Measurements from ENCODE around the gene SPRYD3.

The SPRYD3 gene

DNA sequence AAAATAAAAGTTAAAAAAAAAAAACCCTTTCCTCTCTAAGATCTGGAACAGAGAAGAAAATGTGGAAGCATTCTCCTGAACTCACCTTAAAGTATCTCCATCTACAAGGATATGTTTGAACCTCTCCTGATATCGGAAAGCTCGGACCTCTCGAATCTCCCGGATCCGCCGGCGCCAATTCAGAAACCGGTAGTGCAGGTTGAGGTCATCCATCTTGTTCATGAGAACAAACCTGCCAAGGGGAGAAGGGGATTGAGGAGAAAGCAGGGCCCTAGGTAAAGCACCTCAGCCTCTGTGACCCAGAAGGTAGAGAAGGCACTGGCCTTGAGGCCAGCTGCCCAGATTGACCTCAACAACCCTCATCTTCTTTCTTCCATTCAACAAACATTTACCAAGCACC is 2.2 kb downstream of the SPRYD3 start:
- FAIRE-seq = no peak

- FAIRE-seq = no peak
Measured at GRCh38 chr12:53076461-53076860, 2.7 kb downstream of the SPRYD3 start.

GRCh38 chr12:53074999-53075370 is 4.2 kb downstream of the SPRYD3 start:
- FAIRE-seq = no peak

- FAIRE-seq = no peak
Measured at GRCh38 chr12:53074283-53074998, 4.7 kb downstream of the SPRYD3 start.

DNA sequence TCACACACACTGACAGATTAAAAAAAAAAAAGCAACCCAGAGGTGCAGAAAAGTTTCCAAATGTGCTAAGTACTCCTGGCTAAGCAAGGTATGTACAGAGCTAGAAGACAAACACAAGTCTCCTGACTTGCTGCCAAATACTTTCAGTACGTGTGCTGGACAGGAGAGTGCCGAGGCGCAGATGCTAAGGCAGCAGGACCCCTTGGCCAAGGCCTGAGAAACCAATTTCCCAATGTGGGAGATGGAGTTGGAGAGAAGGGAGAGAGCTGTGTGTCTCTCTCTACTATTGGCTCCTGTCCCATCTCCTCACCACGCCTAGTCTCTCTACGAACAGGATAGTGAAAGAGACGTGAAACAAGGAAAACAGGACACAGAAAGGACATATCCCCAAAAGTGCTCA is 5.3 kb downstream of the SPRYD3 start:
- FAIRE-seq = no peak

DNA sequence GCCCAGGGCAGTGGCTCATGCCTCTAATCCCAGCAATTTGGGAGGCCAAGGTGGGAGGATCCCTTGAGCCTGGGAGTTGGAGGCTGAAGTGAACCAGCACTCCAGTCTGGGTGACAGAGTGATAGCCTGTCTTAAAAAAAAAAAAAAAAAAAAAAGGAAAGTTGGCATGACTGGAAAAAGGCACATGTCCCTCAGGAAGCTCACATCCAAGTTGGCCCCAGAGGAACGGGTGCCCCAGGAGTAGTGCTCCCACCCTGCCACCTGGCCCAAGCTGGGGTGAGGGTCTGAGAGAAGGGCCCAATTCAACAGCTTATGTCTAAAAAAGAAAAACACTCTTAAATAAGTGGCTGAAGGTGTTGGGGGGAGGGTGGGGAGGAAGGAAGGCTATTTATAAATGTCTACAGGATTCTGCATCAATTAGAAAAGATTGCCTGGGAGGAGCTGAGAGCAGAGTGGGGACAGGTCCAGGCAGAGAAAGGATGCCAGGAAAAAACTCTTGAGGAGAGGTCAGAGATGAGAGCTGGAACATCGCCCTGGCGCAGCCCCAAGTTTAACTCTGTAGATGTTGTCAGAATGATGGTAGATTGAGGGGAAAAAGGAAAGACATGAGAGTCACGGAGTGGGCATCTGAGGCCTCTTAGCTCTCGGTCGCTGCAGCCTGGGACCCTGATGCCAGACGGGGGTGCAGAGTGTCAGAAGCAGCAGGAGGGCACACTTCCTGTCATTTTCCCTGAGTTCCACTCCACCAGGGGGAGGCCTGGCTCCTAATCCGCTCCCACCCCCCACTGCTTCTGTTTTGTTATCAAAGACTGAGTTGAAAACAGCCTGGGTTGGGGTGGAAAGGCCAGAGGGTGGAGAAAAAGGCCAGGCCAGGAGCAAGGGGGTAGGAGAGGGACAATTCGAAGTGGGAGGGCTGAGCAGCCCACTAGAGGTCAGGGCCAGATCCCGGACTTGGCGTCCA is 7.3 kb downstream of the SPRYD3 start:
- no peak for FAIRE-seq

GRCh38 chr12:53070877-53071492 is 8.2 kb downstream of the SPRYD3 start:
- no peak for FAIRE-seq

DNA sequence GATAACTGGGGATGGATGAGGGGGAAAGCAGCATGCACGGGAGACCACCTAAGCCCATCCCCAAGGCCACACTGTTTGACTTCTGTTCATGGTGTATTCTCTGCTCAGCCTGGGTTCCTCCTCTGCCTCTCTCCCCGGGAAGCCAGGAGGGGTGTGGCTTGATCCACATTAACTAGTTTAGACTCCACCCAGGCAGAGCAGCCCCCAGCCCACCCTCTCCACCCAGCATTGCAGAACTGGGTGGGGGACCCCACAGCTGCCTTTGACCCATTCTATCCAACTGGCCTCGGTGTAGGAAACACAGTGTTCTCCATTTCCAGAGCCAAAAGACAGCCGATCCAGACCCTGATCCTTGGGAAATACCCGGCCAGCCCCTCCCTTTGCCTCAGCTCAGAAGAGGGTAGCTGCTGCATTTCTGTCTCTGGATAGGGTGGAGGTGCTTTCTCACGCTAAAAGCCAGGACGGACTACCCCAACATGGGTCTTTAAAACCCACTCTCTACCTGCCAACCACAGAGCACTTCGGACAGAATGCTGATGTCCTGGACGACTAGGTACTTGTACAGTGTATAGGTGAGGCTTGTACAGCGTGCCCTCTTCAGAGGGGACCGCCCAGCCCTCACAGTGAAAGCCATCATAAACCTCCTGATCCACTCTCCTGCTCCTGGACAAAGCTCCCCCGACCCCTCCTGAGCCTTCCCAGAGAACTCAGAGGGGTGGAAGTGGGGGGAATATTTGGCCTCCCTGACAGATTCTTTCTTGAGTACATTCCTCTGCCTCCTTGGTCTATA is 9.4 kb downstream of the SPRYD3 start:
- no peak for FAIRE-seq

GRCh38 chr12:53068811-53069585 is 10.2 kb downstream of the SPRYD3 start:
- no peak for FAIRE-seq

DNA sequence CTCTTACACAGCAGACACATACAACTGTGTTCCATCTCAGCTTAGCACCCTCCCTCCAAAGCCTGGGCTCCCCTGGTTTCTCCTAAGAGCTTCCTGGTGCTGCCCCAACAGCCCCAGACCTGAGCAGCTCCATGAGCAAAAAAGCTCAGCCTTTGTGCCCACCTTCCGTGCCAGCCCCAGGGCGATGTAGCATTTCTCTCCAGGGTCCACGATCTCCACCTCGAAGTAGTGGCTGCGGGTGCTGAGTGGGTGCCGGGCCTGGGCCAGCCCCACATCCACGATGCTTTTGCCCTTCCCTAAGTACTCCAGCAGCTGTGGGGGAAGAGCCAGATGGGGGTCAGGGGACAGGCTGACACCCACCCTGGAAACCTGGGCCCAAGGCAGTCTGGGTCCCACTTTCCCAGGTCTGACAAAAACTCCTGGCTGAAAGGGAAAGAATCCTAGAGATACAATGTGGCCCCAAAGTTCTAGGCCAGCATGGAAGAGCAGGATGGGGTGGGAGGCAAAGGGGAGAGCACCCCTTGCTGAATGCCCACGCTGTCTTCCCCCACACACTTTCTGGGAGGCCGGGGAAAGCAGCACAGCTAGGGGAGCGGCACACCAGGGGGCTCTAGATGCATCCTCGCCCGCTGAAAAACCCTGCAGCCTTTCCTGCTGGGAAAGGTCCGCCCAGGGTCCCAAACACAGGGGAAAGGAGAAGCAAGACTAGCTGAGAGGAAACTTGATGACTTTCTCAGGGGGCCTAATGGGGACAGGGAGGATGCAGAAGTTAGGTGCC is 11.0 kb downstream of the SPRYD3 start:
- FAIRE-seq = no peak

- FAIRE-seq = no peak
Measured at GRCh38 chr12:53067074-53067992, 11.9 kb downstream of the SPRYD3 start.

GRCh38 chr12:53065975-53066931 is 12.9 kb downstream of the SPRYD3 start:
- peak; percentile 79 for FAIRE-seq

DNA sequence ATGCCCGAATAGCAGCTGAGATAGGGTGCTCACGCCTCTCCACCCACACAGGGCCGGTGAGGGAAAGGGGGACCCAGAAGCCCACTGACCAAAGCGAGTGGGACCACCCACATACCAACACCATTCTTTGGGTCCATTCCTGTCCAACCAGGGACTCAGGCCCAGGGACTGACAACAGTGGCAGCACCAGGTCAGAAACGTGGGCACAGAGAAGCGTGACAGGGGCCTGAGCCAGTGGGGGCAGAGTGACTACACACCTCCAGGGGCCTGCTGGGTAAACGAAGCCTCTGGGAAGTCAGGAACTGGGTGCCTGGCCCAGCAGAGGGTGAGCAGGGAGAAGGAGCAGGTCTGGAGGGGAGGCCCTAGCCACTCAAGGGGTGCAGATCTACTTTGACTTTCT is 13.7 kb downstream of the SPRYD3 start:
- FAIRE-seq = no peak

GRCh38 chr12:53064613-53065436 is 14.4 kb downstream of the SPRYD3 start:
- FAIRE-seq = no peak

DNA sequence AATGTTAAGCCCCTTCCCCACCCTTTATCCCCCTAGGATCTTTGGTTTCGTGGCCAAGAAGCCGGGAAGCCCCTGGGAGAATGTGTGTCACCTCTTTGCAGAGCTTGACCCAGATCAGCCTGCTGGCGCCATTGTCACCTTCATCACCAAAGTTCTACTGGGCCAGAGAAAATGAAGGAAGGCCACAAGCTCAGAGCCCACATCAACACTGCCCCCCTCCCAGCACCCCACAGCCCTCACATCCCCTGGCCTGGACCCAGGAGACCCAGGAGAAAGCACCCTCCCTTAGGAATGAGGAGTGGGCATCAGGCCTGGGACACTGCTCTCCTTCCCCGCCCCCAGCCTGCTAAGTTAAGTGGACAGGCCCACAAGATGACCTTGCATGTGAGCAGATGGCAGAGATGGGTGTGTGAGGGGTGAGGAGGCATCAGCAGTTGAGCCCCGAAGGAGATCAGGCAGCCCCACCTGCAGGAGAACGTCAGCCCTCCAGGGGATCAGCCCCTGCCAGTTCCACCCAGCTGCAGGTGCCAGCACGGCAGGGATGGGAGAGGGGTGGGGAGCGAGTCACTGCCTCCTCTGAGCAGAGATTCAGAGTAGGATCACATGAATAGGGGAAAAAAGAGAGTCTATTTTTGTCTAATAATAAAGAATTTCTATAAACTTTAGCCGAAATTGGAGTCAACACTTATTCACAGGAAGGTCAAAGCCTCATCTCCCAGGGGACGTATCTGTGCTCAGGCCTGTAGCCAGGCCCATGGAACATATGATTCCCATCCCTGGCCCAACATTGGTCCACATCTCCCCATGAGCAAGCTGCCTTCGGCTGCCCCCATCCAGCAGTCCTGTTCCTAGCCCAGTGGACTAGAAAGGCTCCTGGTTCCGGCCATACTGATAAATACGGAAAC is 15.2 kb downstream of the SPRYD3 start:
- no peak for FAIRE-seq

DNA sequence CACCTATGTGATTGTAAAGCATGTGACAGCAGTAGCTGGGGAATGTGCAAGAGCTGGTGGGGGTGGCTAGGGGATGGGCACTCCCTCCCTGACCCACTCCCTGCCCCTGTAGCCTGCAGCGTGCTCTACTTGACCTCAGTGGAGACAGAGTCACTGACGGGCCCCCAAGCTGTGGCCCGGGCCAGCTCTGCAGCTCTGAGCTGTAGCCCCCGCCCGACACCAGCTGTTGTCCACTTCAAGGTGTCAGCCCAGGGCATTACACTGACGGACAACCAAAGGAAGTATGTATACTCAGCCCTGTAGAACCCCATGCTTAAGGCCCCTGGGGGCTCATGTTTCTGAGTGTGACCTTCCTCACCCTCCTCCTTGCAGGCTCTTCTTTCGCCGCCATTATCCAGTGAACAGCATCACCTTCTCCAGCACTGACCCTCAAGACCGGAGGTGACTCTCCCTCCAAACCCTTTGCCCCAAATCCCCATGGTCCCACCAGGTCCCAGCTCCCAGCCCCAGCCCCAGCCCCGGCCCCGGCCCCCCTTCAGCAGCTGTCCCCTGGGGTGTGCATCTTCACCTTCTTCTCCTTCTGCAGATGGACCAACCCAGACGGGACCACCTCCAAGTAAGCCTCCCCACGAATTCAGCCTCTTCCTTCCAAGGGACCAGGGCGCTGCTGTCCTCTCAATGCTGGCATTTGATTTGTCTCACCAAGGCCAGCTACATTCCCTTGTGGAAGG is 16.0 kb downstream of the SPRYD3 start:
- FAIRE-seq = no peak

Data from islet of Langerhans (tissue), 1 donor.